Left cardiac atrium (tissue), 4 donors: ENCODE data around the gene HBM. TPM values are rescaled to one million over a fixed set of nuclear protein-coding genes. Genes with fewer than 3 reads are reported as not detected.
"Not testable (repeated sequence)": the region's sequence is repeated elsewhere in the genome, so short reads cannot be mapped to it uniquely, and the experiment has no call there.

ENCODE experiments used
- ATAC-seq, 2 donors: fragments of 200-7000 bp; cut with Tn5 transposase; one replicate each; pipeline ENCODE4 v1.9.1; 2020; ENCODE audit warnings: mild to moderate bottlenecking in 2 of 2, moderate library complexity in 2 of 2
- DNase-seq: peaks from one replicate; pipeline ENCODE4 v3.0.0-alpha.2; 2020
- intact Hi-C, 2 donors: fragments of 100-400 bp; cut with DNase I; formaldehyde crosslinking; loops; one replicate each; pipeline versions ENCODE4 v1.14.1 to v1.15.1; 2022 to 2023
- total RNA-seq, 2 donors: library from RNA; stranded (reverse); fragmentation: NEBNext Ultra II Directional; extraction: Animal tissue kit (Norgen Biotek cat#: 25700); gene quantifications; one replicate each; pipeline ENCODE4 v1.2.1, GENCODE V29; 2021
- donor health status: DM: no; HTN: yes; CAD: no.
- donor health status: DM: no; HTN: yes; CAD: no; lungs with severe emphysema.
- donor health status: DM: yes; HTN: yes; CAD: no.
- donor health status: Dilated cardiomyopathy.

Gene HBM
- total RNA-seq, 2 donors from 2014 or later = not detected

DNA sequence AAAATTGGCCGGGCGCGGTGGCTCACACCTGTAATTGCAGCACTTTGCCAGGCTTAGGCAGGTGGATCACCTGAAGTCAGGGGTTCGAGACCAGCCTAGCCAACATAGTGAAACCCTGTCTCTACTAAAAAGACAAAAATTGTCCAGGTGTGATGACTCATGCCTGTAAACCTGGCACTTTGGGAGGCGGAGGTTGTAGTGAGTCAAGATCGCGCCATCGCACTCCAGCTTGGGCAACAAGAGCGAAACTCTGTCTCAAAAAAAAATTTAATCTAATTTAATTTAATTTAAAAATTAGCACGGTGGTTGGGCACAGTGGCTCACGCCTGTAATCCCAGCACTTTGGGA lies 12.9 kb downstream of the HBM start:
- ATAC-seq (no peak), DNase-seq (no peak)
- intact Hi-C loops = loop anchor here in 1 of 2 donors (5.0 kb wide), 1 partner anchor 71 kb away; no protein-coding TSS in a partner anchor

DNA sequence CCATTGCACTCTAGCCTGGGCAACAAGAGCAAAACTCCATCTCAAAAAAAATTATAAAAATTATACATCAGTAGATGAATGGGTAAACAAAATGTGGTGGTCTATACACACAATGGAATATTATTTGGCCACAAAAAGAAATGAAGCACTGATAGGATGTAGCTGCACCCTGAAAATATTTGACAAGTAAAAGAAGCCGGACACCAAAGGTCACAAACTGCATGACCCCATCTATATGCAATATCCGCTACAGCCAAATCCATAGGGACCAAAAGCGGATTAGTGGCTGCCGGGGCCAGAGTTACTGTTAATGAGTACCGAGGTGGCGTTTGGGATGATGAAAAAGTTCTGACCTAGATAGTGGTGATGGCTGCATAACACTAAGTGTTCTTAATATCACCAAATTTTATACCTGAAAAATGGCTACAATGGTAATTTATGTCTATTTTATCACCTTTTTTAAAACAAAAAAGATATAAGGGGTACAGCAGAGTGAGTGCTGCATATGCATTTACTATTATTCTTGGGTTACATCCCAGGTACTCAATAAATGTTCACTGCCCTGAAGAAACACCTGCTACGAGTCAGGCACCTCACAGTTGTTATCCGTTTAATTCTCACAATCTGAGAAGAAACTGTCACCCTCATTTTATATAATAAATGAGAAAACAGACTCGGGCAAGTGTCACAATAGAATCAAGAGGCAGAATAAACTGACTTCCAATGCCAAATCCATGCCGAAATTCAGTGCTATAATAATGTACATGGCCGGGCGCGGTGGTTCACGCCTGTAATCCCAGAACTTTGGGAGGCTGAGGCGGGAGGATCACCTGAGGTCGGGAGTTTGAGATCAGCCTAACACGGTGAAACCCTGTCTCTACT lies 13.7 kb downstream of the HBM start:
- ATAC-seq (no peak), DNase-seq (no peak)
- intact Hi-C loops = loop anchor here (5.0 kb wide), 1 partner anchor 72 kb away; no protein-coding TSS in a partner anchor

DNA sequence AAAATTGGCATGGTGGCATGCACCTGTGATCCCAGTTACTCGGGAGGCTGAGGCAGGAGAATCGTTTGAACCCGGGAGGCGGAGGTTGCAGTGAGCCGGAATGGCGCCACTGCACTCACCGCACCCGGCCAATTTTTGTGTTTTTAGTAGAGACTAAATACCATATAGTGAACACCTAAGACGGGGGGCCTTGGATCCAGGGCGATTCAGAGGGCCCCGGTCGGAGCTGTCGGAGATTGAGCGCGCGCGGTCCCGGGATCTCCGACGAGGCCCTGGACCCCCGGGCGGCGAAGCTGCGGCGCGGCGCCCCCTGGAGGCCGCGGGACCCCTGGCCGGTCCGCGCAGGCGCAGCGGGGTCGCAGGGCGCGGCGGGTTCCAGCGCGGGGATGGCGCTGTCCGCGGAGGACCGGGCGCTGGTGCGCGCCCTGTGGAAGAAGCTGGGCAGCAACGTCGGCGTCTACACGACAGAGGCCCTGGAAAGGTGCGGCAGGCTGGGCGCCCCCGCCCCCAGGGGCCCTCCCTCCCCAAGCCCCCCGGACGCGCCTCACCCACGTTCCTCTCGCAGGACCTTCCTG lies 14.4 kb downstream of the HBM start, which contains the start of gene HBQ1:
Gene HBQ1, plus strand, starts transcription at position 359 of the 575 bp plus-strand sequence. Its CDS starts 28 bp downstream, at position 387.
- DNase-seq = no peak
- peak; percentile 19 to 32 for ATAC-seq
- intact Hi-C loops = loop anchor here in 1 of 2 donors (5.0 kb wide), 1 partner anchor 73 kb away; no protein-coding TSS in a partner anchor

DNA sequence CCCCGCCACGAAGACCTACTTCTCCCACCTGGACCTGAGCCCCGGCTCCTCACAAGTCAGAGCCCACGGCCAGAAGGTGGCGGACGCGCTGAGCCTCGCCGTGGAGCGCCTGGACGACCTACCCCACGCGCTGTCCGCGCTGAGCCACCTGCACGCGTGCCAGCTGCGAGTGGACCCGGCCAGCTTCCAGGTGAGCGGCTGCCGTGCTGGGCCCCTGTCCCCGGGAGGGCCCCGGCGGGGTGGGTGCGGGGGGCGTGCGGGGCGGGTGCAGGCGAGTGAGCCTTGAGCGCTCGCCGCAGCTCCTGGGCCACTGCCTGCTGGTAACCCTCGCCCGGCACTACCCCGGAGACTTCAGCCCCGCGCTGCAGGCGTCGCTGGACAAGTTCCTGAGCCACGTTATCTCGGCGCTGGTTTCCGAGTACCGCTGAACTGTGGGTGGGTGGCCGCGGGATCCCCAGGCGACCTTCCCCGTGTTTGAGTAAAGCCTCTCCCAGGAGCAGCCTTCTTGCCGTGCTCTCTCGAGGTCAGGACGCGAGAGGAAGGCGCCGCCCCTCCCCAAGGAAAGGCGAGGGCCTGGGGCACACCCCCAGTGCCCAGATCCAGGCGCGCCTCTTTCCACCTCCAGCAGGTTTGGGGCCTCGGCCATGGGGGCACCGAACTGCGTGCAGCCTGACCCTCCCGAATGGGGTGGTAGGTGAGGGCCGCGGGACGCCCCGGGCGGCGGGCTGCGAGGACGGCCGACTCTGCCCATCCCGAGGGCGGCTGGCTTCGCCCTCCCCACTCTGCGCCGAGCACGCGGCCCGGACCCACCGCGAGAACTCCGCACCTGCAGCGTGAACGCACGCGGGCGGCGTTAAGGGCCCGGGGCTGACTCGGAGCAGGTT lies 15.1 kb downstream of the HBM start:
- intact Hi-C loops = loop anchor here in 1 of 2 donors (5.0 kb wide), 1 partner anchor 74 kb away; no protein-coding TSS in a partner anchor
- ATAC-seq (peak; percentile 78 to 83), DNase-seq (peak; percentile 78)

DNA sequence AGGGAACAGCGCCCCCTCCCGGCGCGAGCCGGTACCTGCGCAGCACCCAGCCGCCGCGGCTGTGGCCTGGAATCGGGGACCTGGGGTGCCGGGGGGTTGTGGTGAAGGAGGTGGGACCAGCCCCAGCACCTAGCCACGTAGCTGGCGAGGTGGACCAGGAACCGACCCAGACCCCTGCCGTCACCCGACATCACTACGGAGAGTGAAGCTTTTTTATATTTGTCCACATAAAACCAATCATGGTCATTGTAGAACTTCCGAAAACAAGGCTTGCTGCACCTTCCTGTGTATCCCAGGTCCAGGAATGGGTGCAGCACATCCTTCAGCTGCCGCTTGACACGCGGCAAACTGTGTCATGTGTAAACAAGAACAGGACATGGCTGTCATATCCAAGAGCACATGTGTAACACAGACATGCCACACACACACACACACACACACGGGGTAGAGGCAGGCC lies 15.8 kb downstream of the HBM start:
- intact Hi-C loops = loop anchor here in 1 of 2 donors (5.0 kb wide), 1 partner anchor 74 kb away; no protein-coding TSS in a partner anchor
- ATAC-seq (no peak), DNase-seq (no peak)

DNA sequence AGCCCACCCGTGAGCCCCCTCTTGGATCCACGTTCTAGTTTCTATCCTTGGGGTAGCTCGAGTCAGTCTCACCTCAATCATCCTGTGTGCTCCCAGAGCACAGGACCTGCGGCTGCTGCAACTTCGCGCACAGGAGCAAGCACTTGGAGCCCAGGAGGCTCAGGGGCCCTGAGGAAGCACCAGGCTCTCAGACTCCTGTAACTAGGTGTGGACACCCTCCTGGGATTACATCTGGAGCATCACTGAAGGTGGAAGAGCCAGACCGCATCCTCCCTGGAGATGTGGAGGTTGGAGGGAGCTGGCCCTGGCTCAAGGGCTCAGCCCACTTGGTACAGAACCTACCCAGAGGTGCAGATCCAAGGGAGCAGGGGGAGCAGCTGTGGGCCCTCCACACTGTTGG lies 17.2 kb downstream of the HBM start:
- DNase-seq (no peak), ATAC-seq (no peak)
- intact Hi-C loops = loop anchor here in 1 of 2 donors (5.0 kb wide), 1 partner anchor 76 kb away; no protein-coding TSS in a partner anchor

DNA sequence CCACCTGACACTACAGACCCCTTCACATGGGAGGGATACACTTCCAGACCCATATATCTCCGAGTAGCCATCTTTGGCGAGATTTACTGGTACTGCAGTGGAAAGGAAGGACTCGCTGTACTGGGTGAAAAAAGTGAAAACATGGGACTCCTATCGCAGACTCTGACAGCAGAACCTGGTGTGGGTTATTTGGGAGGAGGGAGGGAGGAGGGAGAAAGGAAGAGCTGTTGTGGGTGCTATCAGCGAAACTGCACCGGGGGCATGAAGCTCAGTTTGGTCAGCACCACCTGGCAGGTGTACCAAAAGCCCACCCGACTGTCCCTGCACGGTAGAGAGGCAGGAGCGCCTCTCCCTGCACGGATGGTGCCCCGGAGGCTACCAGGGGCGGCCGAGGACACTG lies 19.4 kb downstream of the HBM start:
- ATAC-seq (no peak), DNase-seq (no peak)
- intact Hi-C loops = no loop called here

DNA sequence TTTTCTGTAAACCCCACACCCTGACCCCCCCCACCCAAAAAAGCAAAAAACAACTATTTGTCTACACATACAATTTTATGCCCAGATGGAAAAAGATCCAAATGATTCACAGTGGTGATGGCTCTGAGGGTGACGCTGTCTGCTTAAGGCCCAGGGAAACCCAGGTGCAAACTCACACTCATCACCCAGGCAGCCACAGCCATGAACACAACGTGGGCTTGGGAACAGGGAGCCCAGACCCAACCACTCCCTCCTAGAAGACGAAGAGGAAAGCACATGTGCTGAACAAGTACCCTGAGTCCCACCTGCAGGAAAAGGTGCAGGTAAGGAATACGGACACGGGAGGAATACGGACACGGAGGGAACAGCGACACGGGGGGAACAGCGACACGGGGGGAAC lies 19.9 kb downstream of the HBM start:
- DNase-seq (no peak), ATAC-seq (no peak)
- intact Hi-C loops = no loop called here

DNA sequence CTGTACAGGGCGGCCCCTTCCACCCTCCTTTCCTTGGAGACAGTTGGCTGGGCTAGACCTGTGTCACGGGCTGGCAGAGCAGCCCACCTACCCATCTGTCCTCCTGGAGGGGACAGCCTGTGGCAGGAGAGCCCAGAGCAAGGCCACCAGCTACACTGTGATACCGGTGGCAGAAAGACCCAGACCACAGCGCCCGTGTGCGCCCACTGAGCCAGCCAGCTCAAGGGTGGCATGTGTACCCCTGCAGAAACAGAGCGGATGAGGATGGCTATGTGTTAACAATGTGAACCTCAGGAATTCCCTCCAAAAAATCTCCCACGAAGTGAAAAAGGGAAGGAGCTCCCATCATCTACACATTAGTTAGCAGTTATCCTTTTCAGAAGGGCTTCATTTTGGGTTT lies 21.6 kb downstream of the HBM start:
- intact Hi-C loops = no loop called here
- DNase-seq (no peak), ATAC-seq (no peak)

DNA sequence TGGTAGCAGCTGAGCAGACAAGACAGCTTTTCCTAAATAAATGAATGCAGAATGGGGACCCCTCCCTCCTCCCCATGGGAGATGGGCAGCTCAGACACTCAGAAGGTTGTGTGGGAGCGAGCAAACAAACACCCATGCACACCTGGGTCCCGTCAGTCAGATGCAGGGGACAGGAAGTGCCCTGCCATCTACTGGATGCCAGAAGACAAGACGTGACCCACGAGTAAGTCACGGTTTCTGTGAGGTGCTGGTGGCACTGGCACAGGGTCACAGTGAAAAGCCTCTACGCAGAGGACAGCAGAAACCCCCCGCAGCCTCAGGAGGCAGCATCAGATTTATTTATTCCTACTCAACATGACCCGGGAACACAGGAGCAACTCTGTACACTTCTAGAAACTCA lies 22.9 kb downstream of the HBM start:
- intact Hi-C loops = no loop called here
- DNase-seq = no peak
- no peak for ATAC-seq

DNA sequence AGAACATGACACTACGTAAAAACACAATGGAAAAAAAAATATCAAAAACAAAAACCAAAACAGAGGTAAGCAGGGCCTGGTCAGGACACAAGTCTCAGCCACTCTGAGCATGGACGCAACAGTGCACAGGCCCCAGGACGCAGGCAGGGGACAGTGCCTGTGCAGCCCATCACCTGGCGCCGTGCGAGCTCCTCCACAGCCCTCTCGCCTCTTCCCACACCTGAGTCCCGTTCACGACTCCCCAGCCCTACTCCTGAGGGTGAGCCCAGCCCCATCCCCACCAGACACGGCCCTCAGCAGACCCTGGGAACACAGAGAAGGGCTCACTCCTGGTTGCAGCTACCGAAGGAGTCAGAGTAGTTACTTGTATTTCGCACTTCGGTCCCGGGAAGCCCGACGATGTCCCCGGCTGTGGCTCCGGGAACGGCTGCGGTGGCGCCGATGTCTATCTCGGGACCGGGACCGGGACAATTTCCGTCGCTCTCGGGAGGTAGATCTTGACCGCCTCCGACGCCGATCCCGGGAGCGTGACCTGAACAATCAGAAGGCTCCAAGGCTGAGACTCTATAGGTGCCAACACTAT lies 23.9 kb downstream of the HBM start:
- DNase-seq (no peak), ATAC-seq (no peak)

DNA sequence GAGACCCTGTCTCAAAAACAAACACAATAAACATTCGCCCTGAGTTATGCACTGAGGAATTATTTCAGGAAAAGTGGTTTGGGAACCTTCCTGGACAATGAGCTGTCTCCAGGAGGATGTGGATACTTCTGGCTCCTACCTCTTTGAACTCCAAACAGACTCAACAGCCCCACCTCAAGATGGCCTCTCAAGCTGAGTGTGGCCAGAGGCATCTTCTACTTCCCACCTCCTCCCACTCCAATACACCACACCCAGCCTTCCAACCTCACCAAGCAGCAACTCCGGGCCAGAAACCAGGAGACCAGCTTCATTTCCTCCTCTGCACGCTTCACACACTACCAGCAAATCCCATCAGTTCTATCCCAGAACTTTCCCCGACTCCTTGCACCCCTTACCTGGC lies 26.1 kb downstream of the HBM start:
- DNase-seq (no peak), ATAC-seq (no peak)
- intact Hi-C loops = no loop called here

More for the DNA sequence above, 23.9 kb downstream of the HBM start:
- intact Hi-C loops = no loop called here

DNA sequence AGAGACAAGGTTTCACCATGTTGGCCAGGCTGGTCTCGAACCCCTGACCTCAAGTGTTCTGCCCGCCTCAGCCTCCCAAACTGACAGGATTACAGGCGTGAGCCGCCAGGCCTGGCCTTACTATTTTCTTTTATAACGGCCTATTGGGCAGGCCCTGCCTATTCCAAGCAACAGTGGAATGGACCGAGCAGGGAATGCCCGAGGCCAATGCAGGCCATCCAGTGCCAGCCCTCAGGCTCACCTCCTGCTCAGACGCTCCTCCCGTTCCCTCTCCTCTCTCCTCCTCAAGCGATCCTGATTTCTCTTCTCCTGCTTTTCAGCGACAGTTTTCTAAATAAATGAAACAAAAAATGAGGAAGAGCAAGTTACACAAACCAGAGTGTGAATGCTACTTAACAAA lies 26.9 kb downstream of the HBM start:
- no peak for DNase-seq
- ATAC-seq = no peak
- intact Hi-C loops = no loop called here

DNA sequence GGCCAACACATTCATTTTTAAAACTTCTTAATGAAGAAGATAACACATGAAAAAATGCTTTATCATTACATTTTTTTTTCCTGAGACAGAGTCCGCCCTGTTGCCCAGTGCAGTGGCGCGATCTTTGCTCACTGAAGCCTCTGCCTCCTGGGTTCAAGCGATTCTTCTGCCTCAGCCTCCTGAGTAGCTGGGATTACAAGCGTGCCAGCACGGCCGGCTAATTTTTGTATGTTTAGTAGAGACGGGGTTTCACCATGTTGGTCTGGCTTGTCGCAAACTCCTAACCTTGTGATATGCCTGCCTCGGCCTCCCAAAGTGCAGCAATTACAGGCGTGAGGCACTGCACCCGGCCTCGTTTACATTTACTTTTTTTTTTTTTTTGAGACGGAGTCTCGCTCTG lies 27.7 kb downstream of the HBM start:
- ATAC-seq = no peak

DNA sequence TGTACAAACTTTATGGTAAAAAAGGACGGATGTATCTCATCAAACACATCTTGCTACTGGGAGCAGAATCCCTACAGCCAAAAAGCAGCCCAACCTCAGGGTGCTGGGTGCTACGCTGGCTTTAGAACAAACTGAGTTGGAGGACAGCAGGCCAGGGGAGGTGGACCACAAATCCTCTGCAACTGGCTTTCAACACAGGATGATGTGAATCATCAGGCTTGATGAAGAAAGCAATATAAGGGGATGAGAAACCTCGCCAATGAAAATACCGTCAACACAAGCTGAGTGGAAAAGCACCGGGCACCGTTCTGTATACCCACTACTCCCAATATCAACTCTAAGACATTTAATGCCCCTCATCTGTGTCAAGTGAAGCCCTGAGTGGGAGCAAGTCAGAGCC lies 28.7 kb downstream of the HBM start:
- DNase-seq (no peak), ATAC-seq (no peak)
- intact Hi-C loops = no loop called here

More for the DNA sequence above, 27.7 kb downstream of the HBM start:
- no peak for DNase-seq
- intact Hi-C loops = no loop called here

DNA sequence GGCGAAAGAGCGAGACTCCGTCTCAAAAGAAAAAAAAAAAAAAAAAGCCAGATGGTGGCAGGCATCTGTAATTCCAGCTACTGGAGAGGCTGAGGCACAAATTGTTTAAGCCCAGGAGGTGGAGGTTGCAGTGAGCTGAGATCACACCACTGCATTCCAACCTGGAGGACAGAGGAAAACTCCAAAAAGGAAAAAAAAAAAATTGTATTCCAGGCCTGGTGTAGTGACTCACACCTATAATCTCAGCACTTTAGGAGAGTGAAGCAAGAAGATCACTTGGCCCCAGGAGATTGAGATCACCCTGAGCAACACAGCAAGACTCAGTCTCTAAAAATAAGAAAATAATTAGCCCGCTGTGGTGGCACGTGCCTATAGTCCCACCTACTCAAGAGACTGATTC lies 34.6 kb downstream of the HBM start:
- no peak for DNase-seq

DNA sequence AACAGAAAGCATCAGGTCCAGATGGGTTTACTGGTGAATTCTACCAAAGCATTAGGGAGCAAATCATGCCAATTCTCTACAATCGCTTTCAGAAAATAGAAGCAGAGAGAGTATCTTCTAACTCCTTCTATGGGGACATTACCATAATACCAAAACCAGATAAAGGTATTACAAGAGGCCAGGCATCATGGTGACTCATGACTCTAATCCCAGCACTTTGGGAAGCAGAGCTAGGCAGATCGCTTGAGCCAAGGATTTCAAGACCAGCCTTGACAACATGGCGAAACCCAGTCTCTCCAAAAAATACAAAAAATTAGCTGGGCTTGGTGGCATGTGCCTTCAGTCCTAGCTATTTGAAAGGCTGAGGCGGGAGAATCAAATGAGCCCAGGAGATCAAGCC lies 37.5 kb downstream of the HBM start:
- ATAC-seq (peak in 1 of 2 donors; percentile 49), DNase-seq (no peak)
- intact Hi-C loops = no loop called here

More for the DNA sequence above, 34.6 kb downstream of the HBM start:
- intact Hi-C loops = no loop called here
- ATAC-seq = peak in 1 of 2 donors; percentile 61

DNA sequence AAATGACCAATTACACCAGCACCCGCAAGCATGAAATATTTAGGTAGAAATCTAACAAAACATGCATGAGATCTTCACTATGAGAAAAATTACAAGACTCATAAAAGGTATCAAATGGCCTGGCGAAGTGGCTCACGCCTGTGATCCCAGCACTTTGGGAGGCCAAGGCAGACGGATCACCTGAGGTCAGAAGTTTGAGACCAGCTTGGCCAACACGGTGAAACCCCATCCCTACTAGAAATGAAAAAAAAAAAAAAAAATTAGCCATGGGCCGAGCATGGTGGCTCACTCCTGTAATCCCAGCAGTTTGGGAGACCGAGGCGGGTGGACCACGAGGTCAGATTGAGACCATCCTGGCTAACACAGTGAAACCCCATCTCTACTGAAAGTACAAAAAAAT lies 38.3 kb downstream of the HBM start:
- DNase-seq, intact Hi-C loops, ATAC-seq: not testable (repeated sequence)

DNA sequence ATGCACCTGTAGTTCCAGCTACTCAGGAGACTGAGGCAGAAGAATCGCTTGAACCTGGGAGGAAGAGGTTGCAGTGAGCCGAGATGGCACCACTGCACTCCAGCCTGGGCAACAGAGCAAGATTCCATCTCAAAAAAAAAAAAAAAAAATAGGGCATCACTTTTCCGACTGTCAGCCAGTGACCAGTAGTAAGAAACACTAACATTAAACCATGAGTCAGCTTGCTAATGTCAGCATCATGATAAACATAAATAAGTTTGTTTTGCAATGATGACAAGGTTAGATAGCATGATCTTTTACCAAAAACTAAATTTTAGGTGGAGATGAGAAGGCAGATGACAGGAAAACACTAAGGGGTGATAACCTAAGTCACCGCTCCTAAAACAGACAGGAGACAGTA lies 43.6 kb downstream of the HBM start:
- ATAC-seq, DNase-seq, intact Hi-C loops: not testable (repeated sequence)
